HTERT RPE-1 (cell line): Measurements from ENCODE around the gene MRNIP.

ENCODE experiments used
- in situ Hi-C: fragments of 300-500 bp; cut with MboI; formaldehyde crosslinking; loops from 4 replicates; pipeline ENCODE4 v1.14.3; 2020; ENCODE audit warnings: low sequenced_read_pairs

The MRNIP gene

GRCh38 chr5:179889885-179890284 is 31.3 kb upstream of the MRNIP start:
- in situ Hi-C loops, result no loop called here

GRCh38 chr5:179887802-179888201 is 29.2 kb upstream of the MRNIP start:
- in situ Hi-C loops, result no loop called here

DNA sequence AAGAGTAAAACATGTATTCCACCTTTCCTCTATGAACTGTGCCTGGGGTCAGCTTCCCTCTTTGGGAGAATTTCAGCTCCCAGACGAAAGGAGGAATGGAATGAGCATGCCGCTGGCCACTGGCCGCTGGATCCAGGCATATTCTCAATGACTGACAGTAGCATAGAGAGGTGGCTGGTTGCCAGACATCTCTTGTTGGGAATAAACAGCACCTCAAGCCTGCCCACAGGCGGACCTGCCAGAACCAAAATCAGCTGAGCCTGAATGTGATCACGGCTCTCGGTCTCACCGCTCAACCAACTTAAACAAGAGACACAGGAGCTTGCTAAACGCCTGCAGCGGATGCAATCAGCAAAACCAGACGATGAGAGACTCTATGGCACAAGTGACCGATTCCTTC is 28.5 kb upstream of the MRNIP start:
- in situ Hi-C loops, result no loop called here

DNA sequence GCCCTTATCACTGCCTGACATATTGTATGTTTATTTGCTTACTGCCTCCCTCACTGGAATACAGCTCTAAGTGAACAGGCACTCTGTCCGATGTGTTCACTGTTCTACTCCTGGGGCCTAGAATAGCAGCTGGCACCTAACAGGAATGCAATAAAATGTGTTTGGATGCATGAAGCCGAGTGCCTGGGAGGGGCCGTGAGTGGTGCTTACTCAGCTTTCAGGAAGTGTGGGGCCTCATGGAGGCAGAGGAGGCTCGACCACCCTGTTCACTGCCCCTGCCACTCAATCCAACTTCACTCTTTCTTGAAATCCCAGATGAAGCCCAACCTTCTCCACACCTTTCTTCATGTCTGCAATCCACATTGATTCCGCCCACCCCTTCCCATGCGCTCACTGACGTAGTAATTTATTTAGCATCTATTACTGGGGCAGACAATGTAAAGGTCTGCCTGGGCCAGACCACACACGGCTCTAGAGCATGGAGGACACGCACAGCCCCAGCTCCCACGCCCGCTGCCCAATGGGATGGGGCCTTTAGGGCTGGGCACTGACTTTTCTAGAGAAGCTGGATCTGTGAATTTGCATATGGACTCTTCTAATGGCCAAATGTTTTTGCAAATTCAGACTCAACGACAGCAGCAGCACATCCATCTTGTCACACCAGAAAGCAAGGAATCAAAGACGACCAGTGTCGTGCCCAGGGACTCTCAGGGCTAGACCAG is 27.7 kb upstream of the MRNIP start:
- in situ Hi-C loops, result no loop called here

GRCh38 chr5:179885491-179886090 is 27.0 kb upstream of the MRNIP start:
- in situ Hi-C loops, result no loop called here

GRCh38 chr5:179883163-179883562 is 24.5 kb upstream of the MRNIP start:
- in situ Hi-C loops, result no loop called here

GRCh38 chr5:179882338-179882737 is 23.7 kb upstream of the MRNIP start:
- in situ Hi-C loops, result no loop called here

DNA sequence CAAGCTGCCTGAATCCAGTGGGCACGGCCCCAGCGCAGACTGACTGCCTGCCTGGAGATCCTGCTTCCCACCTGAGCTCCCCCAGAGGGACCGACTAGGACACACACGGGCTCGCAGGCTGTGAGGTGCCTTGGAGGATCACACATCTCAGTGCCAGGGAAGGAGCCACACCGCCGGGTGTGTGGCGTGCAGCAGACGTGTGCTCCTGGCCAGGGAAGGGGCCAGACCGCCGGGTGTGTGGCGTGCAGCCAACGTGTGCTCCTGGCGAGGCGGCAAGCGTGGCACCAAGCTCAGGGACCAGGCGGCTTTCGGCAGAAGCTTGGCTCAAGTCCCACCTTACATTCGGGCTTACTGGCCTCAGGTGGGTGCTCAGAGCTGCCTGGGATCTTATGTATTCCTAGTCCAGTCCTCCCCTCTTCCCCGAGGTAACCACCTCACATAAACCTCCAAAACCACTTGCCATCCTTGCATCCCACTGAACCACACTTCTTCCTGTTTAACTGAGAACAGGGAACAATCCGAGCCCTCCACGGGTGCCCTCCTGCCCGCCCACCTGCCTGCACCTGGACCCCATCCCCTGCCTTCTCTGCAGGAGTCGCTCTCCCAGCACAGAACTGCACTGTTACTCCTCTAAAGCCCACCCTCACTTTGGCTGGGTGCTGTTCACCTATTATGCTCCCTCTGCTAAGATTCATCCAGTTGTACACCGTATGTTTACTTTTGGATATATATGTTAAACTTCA is 22.4 kb upstream of the MRNIP start:
- in situ Hi-C loops, result no loop called here

DNA sequence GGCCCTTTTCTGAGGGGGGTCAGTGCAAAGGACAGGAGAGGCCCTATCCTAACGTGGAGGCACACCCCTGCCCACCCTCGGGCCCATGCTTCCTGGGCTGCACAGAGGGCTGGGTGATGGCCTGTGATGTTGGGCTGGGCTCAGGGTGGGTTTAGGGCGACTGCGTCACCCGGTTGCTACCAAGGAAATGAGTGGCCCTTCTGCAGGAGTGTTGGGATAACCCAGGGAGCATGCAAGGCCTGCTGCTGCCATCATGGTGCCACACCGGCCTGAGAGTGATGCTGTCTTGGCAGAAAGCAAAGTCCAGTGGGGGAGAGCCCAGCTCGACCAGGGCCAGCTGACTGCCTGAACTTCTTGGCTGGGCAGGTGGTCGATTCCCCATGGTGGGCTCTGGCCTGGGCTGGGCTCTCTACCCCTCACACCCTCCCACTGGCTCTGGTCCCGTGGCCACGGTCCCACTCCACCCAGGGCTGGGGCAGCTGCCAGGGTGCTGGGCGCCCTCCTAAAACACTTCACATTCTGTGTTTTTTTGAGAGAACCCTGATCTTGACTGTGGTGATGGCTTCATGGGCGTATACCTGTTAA is 21.5 kb upstream of the MRNIP start:
- in situ Hi-C loops, result no loop called here

DNA sequence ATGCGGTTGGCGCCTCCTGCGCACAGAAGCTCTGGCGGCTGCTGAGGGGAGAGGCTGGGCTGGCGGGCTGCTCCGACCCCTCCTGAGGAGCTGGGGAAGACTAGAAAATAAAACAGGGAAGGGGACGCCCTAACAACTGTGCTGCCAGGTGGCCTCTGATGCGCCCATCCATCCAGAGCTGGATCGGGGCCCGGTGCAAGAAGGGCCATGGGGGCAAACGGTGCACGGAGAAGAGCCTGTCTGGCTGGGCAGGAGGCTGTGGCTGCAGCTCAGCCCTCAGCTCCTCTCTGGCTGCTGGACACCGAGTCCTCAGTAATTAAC is 21.0 kb upstream of the MRNIP start:
- in situ Hi-C loops, result no loop called here

DNA sequence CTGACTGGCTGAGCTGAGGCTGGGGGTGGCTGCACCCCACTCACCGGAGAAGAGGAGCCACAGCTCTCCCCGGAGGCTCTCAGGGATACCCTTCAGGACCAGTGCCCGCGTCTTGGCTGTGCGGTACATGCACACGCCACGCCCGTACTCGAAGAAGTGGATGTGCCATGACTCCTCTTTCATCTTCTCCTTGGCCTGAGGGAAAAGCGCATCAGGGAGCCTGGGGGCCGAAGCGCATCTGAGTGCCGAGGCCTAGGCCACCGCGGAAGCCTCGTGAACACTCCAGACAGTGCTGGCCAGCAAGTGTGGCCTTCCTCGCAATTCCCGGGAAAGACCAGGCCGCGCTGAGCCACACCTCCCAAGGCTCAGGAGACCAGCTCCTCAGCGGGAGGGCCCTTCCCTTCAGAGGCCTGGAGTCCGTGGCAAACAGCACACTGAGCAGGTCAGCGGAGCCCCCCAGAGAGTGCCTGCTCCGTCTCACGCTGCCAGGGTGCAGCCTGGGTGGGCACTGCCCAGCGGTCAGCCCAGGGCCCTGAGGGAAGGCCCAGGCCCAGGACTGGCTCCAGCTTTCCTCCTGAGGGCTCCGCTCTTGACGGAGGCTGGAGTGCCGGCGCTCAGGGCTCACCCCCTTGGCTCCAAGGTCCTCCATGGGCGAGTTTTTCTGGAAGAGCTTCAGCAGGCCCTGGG is 20.5 kb upstream of the MRNIP start:
- in situ Hi-C loops, result no loop called here

- in situ Hi-C loops, result no loop called here
These were observed 19.8 kb upstream of the MRNIP start for GRCh38 chr5:179878222-179879002.

GRCh38 chr5:179876610-179876952 is 18.0 kb upstream of the MRNIP start:
- in situ Hi-C loops, result no loop called here

GRCh38 chr5:179875741-179876609 is 17.4 kb upstream of the MRNIP start:
- in situ Hi-C loops, result no loop called here

GRCh38 chr5:179874536-179875292 is 16.1 kb upstream of the MRNIP start:
- in situ Hi-C loops, result no loop called here

DNA sequence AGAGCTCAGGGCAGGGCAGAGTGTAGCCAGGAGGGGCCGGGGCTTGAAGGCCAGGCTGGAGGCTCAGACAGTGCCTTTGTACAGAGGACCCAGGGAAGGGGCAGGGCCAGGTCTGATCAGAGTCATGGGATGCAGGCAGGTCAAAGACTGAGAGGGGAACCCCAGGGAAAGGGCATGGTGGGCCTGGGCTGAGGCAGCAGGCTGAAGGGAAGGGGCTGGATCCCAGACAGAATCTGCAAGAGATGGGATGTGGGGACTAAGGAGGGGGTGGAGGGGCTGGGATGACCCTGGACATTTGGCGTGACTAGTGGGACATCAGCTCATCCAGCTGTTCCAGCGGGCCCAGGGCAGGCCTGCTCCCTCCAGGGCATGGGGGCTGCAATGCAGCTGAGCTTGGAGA is 15.5 kb upstream of the MRNIP start:
- in situ Hi-C loops, result no loop called here

DNA sequence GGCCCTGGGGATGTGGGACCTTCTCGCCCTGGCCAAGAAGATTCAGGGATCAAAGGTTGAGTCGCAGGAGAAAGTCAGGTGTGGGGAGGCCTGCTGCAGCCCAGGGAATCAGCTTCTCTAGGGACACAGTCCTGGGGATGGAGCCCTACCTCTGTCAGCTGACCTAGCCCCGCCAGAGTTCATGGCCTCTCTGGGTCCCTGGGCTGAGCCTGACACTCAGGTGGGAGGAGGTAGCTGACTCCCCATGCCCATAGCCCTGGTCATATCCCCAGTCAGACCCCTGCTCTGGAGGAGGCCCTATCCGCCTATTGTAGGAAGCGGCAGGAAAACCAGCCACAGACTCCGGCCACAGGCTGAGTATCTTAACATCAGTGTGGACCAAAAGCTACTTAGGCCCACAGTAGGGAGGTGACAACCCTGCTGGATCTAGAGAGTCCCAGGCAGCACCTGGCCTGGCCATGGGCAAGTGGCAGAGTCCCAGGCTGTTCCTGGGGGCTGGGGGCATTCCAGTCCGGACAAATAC is 15.0 kb upstream of the MRNIP start:
- in situ Hi-C loops, result no loop called here

- in situ Hi-C loops, result no loop called here
These were observed 14.4 kb upstream of the MRNIP start for GRCh38 chr5:179872828-179873575.
